HEK293 (cell line): ENCODE data around the gene ZFAND5.

ENCODE experiments used
- CTCF ChIA-PET: fragments of 350-600 bp; formaldehyde crosslinking; extraction: SDS; loops from one replicate; lab custom pipeline; 2021; ENCODE audit warnings: antibody characterized with exemption; lab: Yijun Ruan, JAX
- POLR2A ChIA-PET: fragments of 300-600 bp; formaldehyde crosslinking; extraction: SDS; loops from one replicate; lab custom pipeline; 2020; ENCODE audit warnings: antibody characterized with exemption, inconsistent platforms; lab: Yijun Ruan, JAX
- H3K27ac ChIP-seq: fragments of 200-500 bp; sonication (Bioruptor generic); 2 replicates; pipeline ENCODE4 v1.5.1; 2014; ENCODE audit warnings: low read depth, low read length, control low read depth, inconsistent platforms; ENCODE audit errors: extremely low read depth
- H3K36me3 ChIP-seq, 2 experiments: fragments of 200-500 bp in 1 of 2; sonication (Bioruptor generic) in 1 of 2; 1 replicate in 1 of 2; 2 replicates in 1 of 2; pipeline ENCODE4 v1.5.1; 2014 to 2017; ENCODE audit warnings: inconsistent platforms in 2 of 2, low read length in 2 of 2; ENCODE audit not compliant: control insufficient read depth in 2 of 2, insufficient read depth in 1 of 2
- H3K4me1 ChIP-seq: fragments of 200-500 bp; sonication (Bioruptor generic); 2 replicates; pipeline ENCODE4 v1.5.1; 2014; ENCODE audit warnings: mild to moderate bottlenecking, low read length, inconsistent platforms; ENCODE audit not compliant: control insufficient read depth, insufficient read depth
- H3K4me3 ChIP-seq: 2 replicates; pipeline ENCODE4 v1.5.1; 2011; ENCODE audit warnings: low read depth, mild to moderate bottlenecking, control low read depth, low read length, moderate library complexity
- H3K9me3 ChIP-seq: fragments of 200-500 bp; sonication (Bioruptor generic); 2 replicates; pipeline ENCODE4 v1.5.1; 2014; ENCODE audit warnings: low read depth, low read length, inconsistent platforms; ENCODE audit not compliant: control insufficient read depth, insufficient read depth
- AEBP2 ChIP-seq: fragments of 450-650 bp; formaldehyde crosslinking; IDR thresholded peaks from 2 replicates; pipeline ENCODE4 v1.5.1; 2016; ENCODE audit warnings: missing biosample characterization, missing genetic modification characterization, borderline replicate concordance
- FEZF1 ChIP-seq: fragments of 450-650 bp; formaldehyde crosslinking; IDR thresholded peaks from 2 replicates; pipeline ENCODE4 v1.5.1; 2016; ENCODE audit warnings: missing biosample characterization, missing genetic modification characterization
- GLI2 ChIP-seq: fragments of 450-650 bp; formaldehyde crosslinking; IDR thresholded peaks from 2 replicates; pipeline ENCODE4; 2017; ENCODE audit warnings: missing biosample characterization, missing genetic modification characterization, low read depth, borderline replicate concordance
- KLF1 ChIP-seq: fragments of 450-650 bp; formaldehyde crosslinking; IDR thresholded peaks from 2 replicates; pipeline ENCODE4 v1.5.1; 2016; ENCODE audit warnings: missing biosample characterization, missing genetic modification characterization
- SCRT1 ChIP-seq: fragments of 450-650 bp; formaldehyde crosslinking; IDR thresholded peaks from 2 replicates; pipeline ENCODE4 v1.5.1; 2016; ENCODE audit warnings: missing biosample characterization, missing genetic modification characterization, borderline replicate concordance
- SP7 ChIP-seq: fragments of 450-650 bp; formaldehyde crosslinking; IDR thresholded peaks from 2 replicates; pipeline ENCODE4 v1.5.1; 2016; ENCODE audit warnings: missing biosample characterization, missing genetic modification characterization
- YY2 ChIP-seq: fragments of 450-650 bp; formaldehyde crosslinking; IDR thresholded peaks from 2 replicates; pipeline ENCODE4 v1.5.1; 2016; ENCODE audit warnings: missing biosample characterization, missing genetic modification characterization
- ZBTB20 ChIP-seq: fragments of 450-650 bp; formaldehyde crosslinking; IDR thresholded peaks from 2 replicates; pipeline ENCODE4 v1.5.1; 2016; ENCODE audit warnings: missing biosample characterization, missing genetic modification characterization
- ZBTB48 ChIP-seq: fragments of 450-650 bp; formaldehyde crosslinking; IDR thresholded peaks from 2 replicates; pipeline ENCODE4 v1.5.1; 2016; ENCODE audit warnings: missing biosample characterization, missing genetic modification characterization
- ZEB2 ChIP-seq: fragments of 450-650 bp; formaldehyde crosslinking; IDR thresholded peaks from 2 replicates; pipeline ENCODE4 v1.5.1; 2016; ENCODE audit warnings: missing biosample characterization, missing genetic modification characterization
- ZNF146 ChIP-seq: fragments of 450-650 bp; formaldehyde crosslinking; IDR thresholded peaks from 2 replicates; pipeline ENCODE4 v1.5.1; 2016; ENCODE audit warnings: missing biosample characterization, missing genetic modification characterization
- ZNF148 ChIP-seq: fragments of 450-650 bp; formaldehyde crosslinking; IDR thresholded peaks from 2 replicates; pipeline ENCODE4 v1.5.0; 2017; ENCODE audit warnings: missing biosample characterization, missing genetic modification characterization, borderline replicate concordance
- ZNF18 ChIP-seq: fragments of 450-650 bp; formaldehyde crosslinking; IDR thresholded peaks from 2 replicates; pipeline ENCODE4 v1.5.1; 2016; ENCODE audit warnings: missing biosample characterization, missing genetic modification characterization
- ZNF202 ChIP-seq: fragments of 450-650 bp; formaldehyde crosslinking; IDR thresholded peaks from 2 replicates; pipeline ENCODE4 v1.5.1; 2016; ENCODE audit warnings: missing biosample characterization, missing genetic modification characterization, borderline replicate concordance
- ZNF211 ChIP-seq: fragments of 450-650 bp; formaldehyde crosslinking; IDR thresholded peaks from 2 replicates; pipeline ENCODE4 v1.5.1; 2016; ENCODE audit warnings: low read depth, missing biosample characterization, missing genetic modification characterization
- ZNF23 ChIP-seq: fragments of 450-650 bp; formaldehyde crosslinking; IDR thresholded peaks from 2 replicates; pipeline ENCODE4 v1.5.1; 2016; ENCODE audit warnings: missing biosample characterization, missing genetic modification characterization, borderline replicate concordance
- ZNF274 ChIP-seq, 2 experiments: fragments of 200-500 bp in 1 of 2; fragments of 450-650 bp in 1 of 2; sonication (Bioruptor generic) in 1 of 2; formaldehyde crosslinking in 1 of 2; IDR thresholded peaks; 2 replicates each; pipeline versions ENCODE4 v1.5.1 to v1.6.1; 2014 to 2016; ENCODE audit warnings: borderline replicate concordance in 1 of 2, inconsistent platforms in 1 of 2, low read length in 1 of 2, missing biosample characterization in 1 of 2, missing genetic modification characterization in 1 of 2
- ZNF292 ChIP-seq: fragments of 450-650 bp; formaldehyde crosslinking; IDR thresholded peaks from 2 replicates; pipeline ENCODE4 v1.5.1; 2016; ENCODE audit warnings: low read depth, missing biosample characterization, missing genetic modification characterization, borderline replicate concordance
- ZNF600 ChIP-seq: fragments of 450-650 bp; formaldehyde crosslinking; IDR thresholded peaks from 2 replicates; pipeline ENCODE4 v1.5.1; 2016; ENCODE audit warnings: missing biosample characterization, missing genetic modification characterization
- ZNF776 ChIP-seq: fragments of 450-650 bp; formaldehyde crosslinking; IDR thresholded peaks from 2 replicates; pipeline ENCODE4 v1.5.0; 2017; ENCODE audit warnings: missing biosample characterization, missing genetic modification characterization, borderline replicate concordance
- ZSCAN16 ChIP-seq: fragments of 450-650 bp; formaldehyde crosslinking; IDR thresholded peaks from 2 replicates; pipeline ENCODE4 v1.5.1; 2016; ENCODE audit warnings: missing biosample characterization, missing genetic modification characterization
- ZXDB ChIP-seq: fragments of 450-650 bp; formaldehyde crosslinking; IDR thresholded peaks from 2 replicates; pipeline ENCODE4 v1.5.1; 2016; ENCODE audit warnings: missing biosample characterization, missing genetic modification characterization
- TF ChIP-seq, protein P1 (sequence below): fragments of 450-650 bp; formaldehyde crosslinking; IDR thresholded peaks from 2 replicates; pipeline ENCODE4 v1.5.1; 2016; ENCODE audit warnings: missing biosample characterization, missing genetic modification characterization
- TF ChIP-seq, protein P2 (sequence below): fragments of 450-650 bp; formaldehyde crosslinking; IDR thresholded peaks from 2 replicates; pipeline ENCODE4 v1.5.1; 2016; ENCODE audit warnings: missing biosample characterization, missing genetic modification characterization

ZFAND5 gene

DNA sequence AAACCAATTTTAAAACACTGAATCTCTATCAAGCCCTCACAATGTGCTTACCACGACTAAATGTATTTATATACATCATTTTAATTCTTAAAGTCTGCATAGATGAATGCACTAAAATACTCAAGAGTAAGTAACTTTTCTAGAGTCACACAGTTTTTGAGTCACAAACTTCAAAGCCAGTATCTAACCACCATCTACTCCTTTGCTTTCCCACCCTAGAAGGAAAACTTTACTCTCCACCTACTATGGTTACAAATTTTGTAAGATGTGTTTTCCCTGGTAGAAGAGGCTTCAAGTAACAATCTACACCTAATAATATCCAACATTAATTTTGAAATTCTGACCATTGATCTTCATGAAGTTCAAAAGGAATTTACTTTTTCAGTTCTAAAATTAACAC lies 18.7 kb downstream of the ZFAND5 start:
- H3K4me3 ChIP-seq, result no peak overlapping the region
- TF ChIP-seq ZNF202 (tag by site-specific recombination), result no peak
- TF ChIP-seq, all 188 proteins: peak for 0
- no peaks in the 10 kb centered on the region for H3K36me3 ChIP-seq
- ChIA-PET CTCF (interaction anchor here (1.1 kb wide), 1 partner anchor 13 kb away, joined by 3 read pairs; no protein-coding TSS in a partner anchor), POLR2A (interaction anchor here (1.5 kb wide), 1 partner anchor 16 kb away, joined by 3 read pairs; no protein-coding TSS in a partner anchor)
- H3K4me1 ChIP-seq, result 0 out of 2 replicates have a peak, but pooled peaks cover 2% of the 10 kb centered on the region
- no peaks in the 10 kb centered on the region for H3K9me3 ChIP-seq
- H3K27ac ChIP-seq, result no peak overlapping the region

GRCh38 chr9:72338631-72339030 lies 26.4 kb downstream of the ZFAND5 start:
- Histone ChIP-seq H3K27ac (no peak overlapping the region), H3K4me1 (no peaks in the 10 kb centered on the region), H3K36me3 (no peaks in the 10 kb centered on the region), H3K4me3 (no peak overlapping the region), H3K9me3 (no peaks in the 10 kb centered on the region)
- ChIA-PET CTCF (no interaction called here), POLR2A (no interaction called here)
- TF ChIP-seq ZBTB48 (tag by site-specific recombination) (no peak), ZNF146 (tag by site-specific recombination) (no peak), YY2 (tag by site-specific recombination) (no peak), ZNF600 (tag by site-specific recombination) (no peak), ZBTB20 (tag by site-specific recombination) (no peak)
- TF ChIP-seq, protein P1, sequence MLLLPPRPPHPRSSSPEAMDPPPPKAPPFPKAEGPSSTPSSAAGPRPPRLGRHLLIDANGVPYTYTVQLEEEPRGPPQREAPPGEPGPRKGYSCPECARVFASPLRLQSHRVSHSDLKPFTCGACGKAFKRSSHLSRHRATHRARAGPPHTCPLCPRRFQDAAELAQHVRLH (tag by site-specific recombination), result no peak

DNA sequence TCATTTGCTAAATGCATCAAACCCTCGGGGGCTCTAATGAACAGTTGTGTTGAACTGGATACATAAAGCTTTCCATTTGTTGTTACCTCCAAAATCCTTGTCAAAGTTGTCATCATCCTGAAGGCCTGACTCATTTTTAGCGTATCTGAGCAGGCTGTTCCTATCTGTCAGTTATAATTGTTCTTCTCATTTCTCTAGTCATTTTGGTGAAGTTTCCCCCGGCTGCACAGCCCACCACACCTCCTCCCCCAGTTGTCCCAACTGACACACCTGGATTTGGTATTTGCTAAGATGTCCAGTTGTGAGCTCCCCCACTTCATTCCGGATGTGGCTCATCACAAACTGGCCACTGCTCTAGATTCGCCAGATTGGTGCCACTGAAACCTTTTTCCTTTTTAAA lies 27.7 kb downstream of the ZFAND5 start:
- ChIA-PET POLR2A (interaction anchor here (1.0 kb wide), 1 partner anchor 20 kb away, joined by 3 read pairs; no protein-coding TSS in a partner anchor), CTCF (interaction anchor here (0.7 to 1.0 kb wide), 3 partner anchors 51 to 531 kb away, joined by 3 to 4 read pairs (median 3); no protein-coding TSS in a partner anchor)
- Histone ChIP-seq H3K36me3 (no peaks in the 10 kb centered on the region), H3K9me3 (no peaks in the 10 kb centered on the region), H3K4me3 (no peak overlapping the region), H3K4me1 (no peaks in the 10 kb centered on the region), H3K27ac (no peak overlapping the region)
- no peak for TF ChIP-seq FEZF1
- no peak for TF ChIP-seq ZEB2 (tag by site-specific recombination)
- TF ChIP-seq SCRT1 (tag by site-specific recombination), result no peak
- no peak for TF ChIP-seq ZNF776 (tag by site-specific recombination)
- no peak for TF ChIP-seq KLF1
- no peak for TF ChIP-seq ZNF274 (IDR thresholded peaks at IDR 0.05; ENCODE audit: low read length)
- no peak for TF ChIP-seq ZNF274 (tag by site-specific recombination; IDR thresholded peaks at IDR 0.05; ENCODE audit: borderline replicate concordance)
- no peak for TF ChIP-seq ZXDB
- TF ChIP-seq, protein P2, sequence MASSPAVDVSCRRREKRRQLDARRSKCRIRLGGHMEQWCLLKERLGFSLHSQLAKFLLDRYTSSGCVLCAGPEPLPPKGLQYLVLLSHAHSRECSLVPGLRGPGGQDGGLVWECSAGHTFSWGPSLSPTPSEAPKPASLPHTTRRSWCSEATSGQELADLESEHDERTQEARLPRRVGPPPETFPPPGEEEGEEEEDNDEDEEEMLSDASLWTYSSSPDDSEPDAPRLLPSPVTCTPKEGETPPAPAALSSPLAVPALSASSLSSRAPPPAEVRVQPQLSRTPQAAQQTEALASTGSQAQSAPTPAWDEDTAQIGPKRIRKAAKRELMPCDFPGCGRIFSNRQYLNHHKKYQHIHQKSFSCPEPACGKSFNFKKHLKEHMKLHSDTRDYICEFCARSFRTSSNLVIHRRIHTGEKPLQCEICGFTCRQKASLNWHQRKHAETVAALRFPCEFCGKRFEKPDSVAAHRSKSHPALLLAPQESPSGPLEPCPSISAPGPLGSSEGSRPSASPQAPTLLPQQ (tag by site-specific recombination), result no peak
- no peak for TF ChIP-seq GLI2
- no peak for TF ChIP-seq ZNF292 (tag by site-specific recombination)
- TF ChIP-seq SP7 (tag by site-specific recombination), result no peak
- no peak for TF ChIP-seq ZNF211 (tag by site-specific recombination)
- no peak for TF ChIP-seq AEBP2
- no peak for TF ChIP-seq ZNF23
- no peak for TF ChIP-seq ZNF148 (tag by site-specific recombination)
- no peak for TF ChIP-seq ZSCAN16 (tag by site-specific recombination)
- no peak for TF ChIP-seq ZNF18 (tag by site-specific recombination)
